Spleen (tissue), 7 donors: ENCODE results near the gene ROBO1.

ENCODE experiments used
- POLR2A ChIP-seq, 3 donors: fragments of 450-650 bp; IDR thresholded peaks; one replicate each; pipeline ENCODE4 v1.5.1; 2017; ENCODE audit warnings: antibody characterized with exemption in 3 of 3, mild to moderate bottlenecking in 1 of 3
- POLR2AphosphoS5 ChIP-seq, 3 donors: sonication (generic); formaldehyde crosslinking; IDR thresholded peaks; one replicate each; pipeline ENCODE4 v1.5.1; 2017; ENCODE audit warnings: antibody characterized with exemption in 3 of 3
- TF ChIP-seq, protein P1 (sequence below), 11 experiments: fragments of 200-600 bp in 7 of 11; fragments of 450-650 bp in 4 of 11; sonication (generic) in 4 of 11; IDR thresholded peaks in 8 of 11; conservative IDR thresholded peaks in 3 of 11; 1 replicate in 7 of 11; 2 replicates in 4 of 11; pipeline versions ENCODE4 v1.4.0 to v1.8.0; 2016 to 2021; ENCODE audit warnings: antibody characterized with exemption in 11 of 11, inconsistent platforms in 4 of 11, mild to moderate bottlenecking in 1 of 11
- donor health status: DM: no; HTN: no; CAD: no; lungs with moderate emphysema.
- donor health status: DM: no; HTN: no; CAD: no.
- donor health status: DM: no; HTN: no; CAD: no.

DNA sequence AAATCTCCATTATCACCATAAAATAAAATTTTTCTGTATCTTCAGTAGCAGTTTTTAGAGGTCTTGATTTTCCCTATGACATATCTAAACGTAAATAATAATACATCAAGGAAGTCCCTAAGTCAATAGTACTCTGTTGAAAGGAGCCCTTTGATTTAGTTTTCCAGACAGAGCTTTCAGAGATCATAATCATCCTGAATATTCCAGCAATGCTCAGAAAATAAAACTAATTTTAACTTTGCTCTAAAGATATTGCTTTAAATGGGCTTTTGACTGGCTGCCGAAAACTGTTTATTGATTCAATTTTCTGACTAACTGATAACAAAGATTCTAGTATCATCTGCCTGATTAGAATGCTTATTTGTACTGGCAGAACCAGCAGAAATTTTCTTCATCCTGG, 40.7 kb upstream of the ROBO1 start:
- TF ChIP-seq, protein P1, sequence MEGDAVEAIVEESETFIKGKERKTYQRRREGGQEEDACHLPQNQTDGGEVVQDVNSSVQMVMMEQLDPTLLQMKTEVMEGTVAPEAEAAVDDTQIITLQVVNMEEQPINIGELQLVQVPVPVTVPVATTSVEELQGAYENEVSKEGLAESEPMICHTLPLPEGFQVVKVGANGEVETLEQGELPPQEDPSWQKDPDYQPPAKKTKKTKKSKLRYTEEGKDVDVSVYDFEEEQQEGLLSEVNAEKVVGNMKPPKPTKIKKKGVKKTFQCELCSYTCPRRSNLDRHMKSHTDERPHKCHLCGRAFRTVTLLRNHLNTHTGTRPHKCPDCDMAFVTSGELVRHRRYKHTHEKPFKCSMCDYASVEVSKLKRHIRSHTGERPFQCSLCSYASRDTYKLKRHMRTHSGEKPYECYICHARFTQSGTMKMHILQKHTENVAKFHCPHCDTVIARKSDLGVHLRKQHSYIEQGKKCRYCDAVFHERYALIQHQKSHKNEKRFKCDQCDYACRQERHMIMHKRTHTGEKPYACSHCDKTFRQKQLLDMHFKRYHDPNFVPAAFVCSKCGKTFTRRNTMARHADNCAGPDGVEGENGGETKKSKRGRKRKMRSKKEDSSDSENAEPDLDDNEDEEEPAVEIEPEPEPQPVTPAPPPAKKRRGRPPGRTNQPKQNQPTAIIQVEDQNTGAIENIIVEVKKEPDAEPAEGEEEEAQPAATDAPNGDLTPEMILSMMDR (IDR thresholded peaks at IDR 0.05 in 8 of 11, conservative IDR thresholded peaks at IDR 0.05 in 3 of 11), result no peak
- TF ChIP-seq POLR2AphosphoS5 (IDR thresholded peaks at IDR 0.05), result no peak
- no peak for TF ChIP-seq POLR2A (IDR thresholded peaks at IDR 0.05)
